HepG2 (cell line): Measurements from ENCODE around the gene BHLHE23. TPM values are rescaled to one million over a fixed set of nuclear protein-coding genes. Genes with fewer than 3 reads are reported as not detected.

Experiments used
- ASH2L ChIP-seq: fragments of 300-600, 200-600 bp; sonication (generic); IDR thresholded peaks from 2 replicates; pipeline ENCODE4 v1.7.0; 2017; ENCODE audit warnings: low read depth, mild to moderate bottlenecking, moderate library complexity, mixed read lengths, low read length; ENCODE audit not compliant: insufficient read length
- CBX1 ChIP-seq: IDR thresholded peaks from one replicate; pipeline ENCODE4 v1.6.1; 2016; ENCODE audit warnings: antibody characterized with exemption, low read depth
- E2F5 ChIP-seq: sonication (generic); formaldehyde crosslinking; conservative IDR thresholded peaks from 2 replicates; pipeline ENCODE4 v1.4.0; 2020; ENCODE audit warnings: missing genetic modification reagents
- HDAC6 ChIP-seq: fragments of 200-600 bp; sonication (generic); IDR thresholded peaks from 2 replicates; pipeline ENCODE4 v1.7.0; 2017; ENCODE audit warnings: mild to moderate bottlenecking, antibody characterized with exemption, low read length, low read depth
- HMG20B ChIP-seq: conservative IDR thresholded peaks from 2 replicates; pipeline ENCODE4 v1.6.1; 2016; ENCODE audit warnings: missing genetic modification reagents, missing compliant biosample characterization
- MYNN ChIP-seq: sonication (generic); formaldehyde crosslinking; IDR thresholded peaks from 2 replicates; pipeline ENCODE4 v1.4.0; 2020; ENCODE audit warnings: mild to moderate bottlenecking, low read depth, missing genetic modification reagents
- NR2C2 ChIP-seq: sonication (generic); formaldehyde crosslinking; IDR thresholded peaks from 2 replicates; pipeline ENCODE4 v1.4.0; 2020; ENCODE audit warnings: missing genetic modification reagents, mild to moderate bottlenecking, moderate library complexity, borderline replicate concordance
- SKI ChIP-seq: fragments of 450-650 bp; IDR thresholded peaks from one replicate; pipeline ENCODE4 v1.6.1; 2018; ENCODE audit warnings: mild to moderate bottlenecking; ENCODE audit not compliant: partially characterized antibody
- SOX5 ChIP-seq: IDR thresholded peaks from 2 replicates; pipeline ENCODE4 v1.6.1; 2016; ENCODE audit warnings: borderline replicate concordance
- ZBTB33 ChIP-seq: sonication (generic); formaldehyde crosslinking; IDR thresholded peaks from 2 replicates; pipeline ENCODE4 v1.4.0; 2020; ENCODE audit warnings: missing genetic modification reagents
- ZFP82 ChIP-seq: sonication (generic); formaldehyde crosslinking; IDR thresholded peaks from 2 replicates; pipeline ENCODE4 v1.5.1; 2020; ENCODE audit warnings: mild to moderate bottlenecking, missing genetic modification reagents, borderline replicate concordance
- ZNF180 ChIP-seq: sonication (generic); formaldehyde crosslinking; IDR thresholded peaks from 2 replicates; pipeline ENCODE4 v1.4.0; 2020; ENCODE audit warnings: low read depth, missing genetic modification reagents, borderline replicate concordance
- ZNF264 ChIP-seq: sonication (generic); formaldehyde crosslinking; IDR thresholded peaks from 2 replicates; pipeline ENCODE4 v1.4.0; 2020; ENCODE audit warnings: missing genetic modification reagents
- ZNF280B ChIP-seq: sonication (generic); formaldehyde crosslinking; IDR thresholded peaks from 2 replicates; pipeline ENCODE4 v1.5.0; 2020; ENCODE audit warnings: missing genetic modification reagents, mild to moderate bottlenecking, borderline replicate concordance
- ZNF570 ChIP-seq: sonication (generic); formaldehyde crosslinking; IDR thresholded peaks from 2 replicates; pipeline ENCODE4 v1.4.0; 2020; ENCODE audit warnings: mild to moderate bottlenecking, missing genetic modification reagents, borderline replicate concordance
- ZNF616 ChIP-seq: sonication (generic); formaldehyde crosslinking; IDR thresholded peaks from 2 replicates; pipeline ENCODE4 v1.5.0; 2020; ENCODE audit warnings: low read depth, mild to moderate bottlenecking, missing genetic modification reagents
- ZNF687 ChIP-seq: sonication (generic); formaldehyde crosslinking; IDR thresholded peaks from 2 replicates; pipeline ENCODE4 v1.5.1; 2020; ENCODE audit warnings: mild to moderate bottlenecking, missing genetic modification reagents, moderate library complexity
- polyA plus RNA-seq, 8 experiments: library from polyadenylated mRNA; depleted of rRNA in 3 of 8; stranded (reverse) in 7 of 8; unstranded in 1 of 8; fragments of >200 nt; fragmentation: Illumina TruSeq in 4 of 8; extraction: Trizol in 4 of 8; gene quantifications; 2 replicates each; pipeline versions ENCODE4 v1.2.1 to v1.2.3, GENCODE V29; 2011 to 2016; ENCODE audit warnings: low read depth in 4 of 8, missing spikeins in 1 of 8, mixed read lengths in 1 of 8; ENCODE audit not compliant: insufficient read depth in 1 of 8
- total RNA-seq, 5 experiments: library from RNA; depleted of rRNA; stranded (reverse); fragments of >200 nt; fragmentation: Illumina TruSeq; extraction: Trizol; gene quantifications; 2 replicates each; pipeline ENCODE4 v1.2.3, GENCODE V29; 2016; ENCODE audit warnings: low read depth in 1 of 5
- TF ChIP-seq, protein P1 (sequence below): sonication (generic); formaldehyde crosslinking; IDR thresholded peaks from 2 replicates; pipeline ENCODE4 v1.8.1; 2022; ENCODE audit warnings: mild to moderate bottlenecking, missing genetic modification reagents

BHLHE23 gene
- total and polyA plus RNA-seq, 2 of the 13 experiments (the other 11 are each of a cell fraction or from before 2014, with no cell fraction given), result not detected

DNA sequence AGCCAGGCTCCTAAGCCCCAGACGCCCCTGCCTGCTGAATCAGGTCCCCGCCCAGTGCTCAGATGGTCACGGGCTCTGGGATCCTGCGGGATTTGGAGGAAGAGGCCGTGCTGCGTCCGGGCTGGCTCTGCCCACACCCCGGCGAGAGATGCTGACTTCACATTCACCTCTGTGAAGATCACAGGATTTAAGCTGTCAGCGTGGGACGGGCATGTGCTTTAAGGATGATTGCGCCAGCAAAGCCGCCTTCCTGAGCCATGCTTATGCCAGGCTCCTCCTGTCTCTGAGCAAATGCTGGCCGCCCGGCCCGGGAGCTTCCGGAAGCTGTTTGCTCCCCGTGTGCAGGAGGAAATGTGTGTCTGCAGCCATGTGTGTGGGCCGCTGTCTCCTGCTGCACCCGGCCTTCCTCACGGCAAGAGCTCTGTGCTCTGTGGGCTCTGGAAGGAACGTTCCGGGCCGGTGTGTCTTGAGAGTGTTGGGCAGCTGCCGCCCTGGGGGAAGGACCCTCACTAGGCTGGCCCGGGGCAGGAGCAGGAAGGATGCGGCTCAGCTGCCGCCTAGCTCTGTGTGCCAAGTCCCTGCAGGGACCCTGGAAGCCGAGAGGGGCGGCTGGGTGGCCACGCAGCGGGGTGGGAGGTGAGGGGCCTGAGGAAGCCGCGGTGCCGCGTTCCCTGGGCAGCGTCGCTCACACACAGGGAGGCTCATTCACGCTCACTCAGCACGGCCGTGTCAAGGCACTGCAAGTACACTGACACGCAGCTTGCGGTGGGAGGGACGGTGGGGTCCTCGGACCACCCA, 19.0 kb upstream of the BHLHE23 start (continued):
- TF ChIP-seq ZNF264 (no peak), ZNF570 (CRISPR knock-in tag) (no peak), ZNF687 (peak; percentile 17; the same call in 1 of the 2 replicates), ZNF616 (CRISPR knock-in tag) (no peak), NR2C2 (CRISPR knock-in tag) (no peak), ZNF180 (no peak), ZBTB33 (CRISPR knock-in tag) (no peak), ZNF280B (CRISPR knock-in tag) (0 out of 2 replicates have a peak, but pooled peaks have one; percentile 23), HDAC6 (no peak), ZFP82 (CRISPR knock-in tag) (no peak), MYNN (CRISPR knock-in tag) (no peak), SOX5 (CRISPR knock-in tag) (no peak), ASH2L (no peak), SKI (no peak), E2F5 (CRISPR knock-in tag) (no peak), HMG20B (CRISPR knock-in tag) (no peak), CBX1 (no peak)
- TF ChIP-seq, protein P1, sequence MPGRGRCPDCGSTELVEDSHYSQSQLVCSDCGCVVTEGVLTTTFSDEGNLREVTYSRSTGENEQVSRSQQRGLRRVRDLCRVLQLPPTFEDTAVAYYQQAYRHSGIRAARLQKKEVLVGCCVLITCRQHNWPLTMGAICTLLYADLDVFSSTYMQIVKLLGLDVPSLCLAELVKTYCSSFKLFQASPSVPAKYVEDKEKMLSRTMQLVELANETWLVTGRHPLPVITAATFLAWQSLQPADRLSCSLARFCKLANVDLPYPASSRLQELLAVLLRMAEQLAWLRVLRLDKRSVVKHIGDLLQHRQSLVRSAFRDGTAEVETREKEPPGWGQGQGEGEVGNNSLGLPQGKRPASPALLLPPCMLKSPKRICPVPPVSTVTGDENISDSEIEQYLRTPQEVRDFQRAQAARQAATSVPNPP (CRISPR knock-in tag), result no peak
